CD14-positive monocyte (primary cell): ENCODE results near the gene PNLIPRP2. TPM values are rescaled to one million over a fixed set of nuclear protein-coding genes. Genes with fewer than 3 reads are reported as not detected.

Source experiments
- DNase-seq, 3 donors: peaks; one replicate each; pipeline ENCODE4 v3.0.0-alpha.2; 2011 to 2022
- H2AFZ ChIP-seq: 2 replicates; pipeline ENCODE4 v1.6.0; 2012; ENCODE audit warnings: mild to moderate bottlenecking, low read depth, low read length, inconsistent platforms; ENCODE audit not compliant: insufficient read depth, poor library complexity, severe bottlenecking
- H3K27ac ChIP-seq, 2 donors: 1 replicate in 1 of 2; 2 replicates in 1 of 2; pipeline ENCODE4 v1.5.1; 2012 to 2013; ENCODE audit warnings: low read length in 2 of 2, control low read depth in 1 of 2, inconsistent platforms in 1 of 2, low read depth in 1 of 2, mild to moderate bottlenecking in 1 of 2
- H3K27me3 ChIP-seq, 2 donors: one replicate each; pipeline versions ENCODE4 v1.6.0 to v1.6.1; 2011 to 2013; ENCODE audit warnings: low read length in 2 of 2; ENCODE audit not compliant: control insufficient read depth in 2 of 2, insufficient read depth in 2 of 2
- H3K36me3 ChIP-seq, 2 donors: replicated peaks in 1 of 2; 1 replicate in 1 of 2; 2 replicates in 1 of 2; pipeline versions ENCODE4 v1.5.1 to v1.6.1; 2012 to 2013; ENCODE audit warnings: low read length in 2 of 2, control low read depth in 1 of 2, inconsistent platforms in 1 of 2, mild to moderate bottlenecking in 1 of 2; ENCODE audit not compliant: insufficient read depth in 2 of 2, control insufficient read depth in 1 of 2
- H3K4me1 ChIP-seq, 2 donors: 1 replicate in 1 of 2; 2 replicates in 1 of 2; pipeline versions ENCODE4 v1.5.1 to v1.6.1; 2012 to 2013; ENCODE audit warnings: low read length in 2 of 2, control low read depth in 1 of 2, inconsistent platforms in 1 of 2, mild to moderate bottlenecking in 1 of 2, moderate library complexity in 1 of 2; ENCODE audit not compliant: insufficient read depth in 2 of 2, control insufficient read depth in 1 of 2
- H3K4me2 ChIP-seq: replicated peaks from 2 replicates; pipeline ENCODE3; 2012; ENCODE audit warnings: low read length, moderate library complexity, mild to moderate bottlenecking; ENCODE audit not compliant: poor library complexity, severe bottlenecking; ENCODE audit errors: extremely low read depth
- H3K4me3 ChIP-seq, 3 experiments: fragments of 200-600 bp in 1 of 3; sonication (generic) in 1 of 3; replicated peaks in 1 of 3; 1 replicate in 2 of 3; 2 replicates in 1 of 3; pipeline ENCODE4 v1.5.1; 2011 to 2013; ENCODE audit warnings: low read length in 3 of 3, mild to moderate bottlenecking in 3 of 3, control low read depth in 2 of 3, low read depth in 2 of 3, inconsistent platforms in 1 of 3, moderate library complexity in 1 of 3
- H3K79me2 ChIP-seq: 2 replicates; pipeline ENCODE4 v1.6.0; 2012; ENCODE audit warnings: mild to moderate bottlenecking, control low read depth, inconsistent platforms, low read length, moderate library complexity; ENCODE audit not compliant: insufficient read depth
- H3K9ac ChIP-seq: 2 replicates; pipeline ENCODE4 v1.6.0; 2017; ENCODE audit warnings: low read length, mild to moderate bottlenecking; ENCODE audit not compliant: insufficient read depth, poor library complexity, severe bottlenecking
- H3K9me3 ChIP-seq, 2 donors: replicated peaks in 1 of 2; 1 replicate in 1 of 2; 2 replicates in 1 of 2; pipeline versions ENCODE4 v1.5.1 to v1.6.1; 2012 to 2013; ENCODE audit warnings: low read length in 2 of 2, control low read depth in 1 of 2; ENCODE audit not compliant: control insufficient read depth in 1 of 2, insufficient read depth in 1 of 2
- H4K20me1 ChIP-seq: 2 replicates; pipeline ENCODE4 v1.6.0; 2012; ENCODE audit warnings: mild to moderate bottlenecking, low read length, control low read depth, moderate library complexity; ENCODE audit not compliant: insufficient read depth
- H3K27ac Mint-ChIP-seq, 7 donors: one replicate each; pipeline ENCODE4 v1.8.0; 2020; ENCODE audit warnings: mild to moderate bottlenecking in 7 of 7, mixed read lengths in 7 of 7, moderate library complexity in 6 of 7, inconsistent platforms in 2 of 7
- H3K27me3 Mint-ChIP-seq, 3 donors: one replicate each; pipeline ENCODE4 v1.8.0; 2021 to 2022; ENCODE audit warnings: low read depth in 3 of 3, mild to moderate bottlenecking in 3 of 3, mixed read lengths in 3 of 3, moderate library complexity in 3 of 3, inconsistent platforms in 1 of 3
- H3K36me3 Mint-ChIP-seq, 2 donors: one replicate each; pipeline ENCODE4 v1.8.0; 2020; ENCODE audit warnings: mixed read lengths in 2 of 2, inconsistent platforms in 1 of 2, mild to moderate bottlenecking in 1 of 2
- H3K4me1 Mint-ChIP-seq: one replicate; pipeline ENCODE4 v1.8.0; 2020; ENCODE audit warnings: mild to moderate bottlenecking, mixed read lengths
- H3K4me3 Mint-ChIP-seq, 2 donors: one replicate each; pipeline ENCODE4 v1.8.0; 2020; ENCODE audit warnings: mild to moderate bottlenecking in 2 of 2, mixed read lengths in 2 of 2, moderate library complexity in 1 of 2
- H3K9me3 Mint-ChIP-seq, 7 donors: one replicate each; pipeline ENCODE4 v1.8.0; 2020 to 2022; ENCODE audit warnings: mixed read lengths in 7 of 7, mild to moderate bottlenecking in 6 of 7, moderate library complexity in 6 of 7, inconsistent platforms in 2 of 7
- WGBS: methylation state at CpG from one replicate; pipeline ENCODE4 v1.1.5; 2013; ENCODE audit warnings: missing lambda C conversion rate; ENCODE audit not compliant: insufficient coverage; 5-methylcytosine and 5-hydroxymethylcytosine counted together
- intact Hi-C, 2 donors: fragments of 100-400 bp; cut with micrococcal nuclease; formaldehyde crosslinking; loops; one replicate each; pipeline versions ENCODE4 v1.15.0 to v1.15.1; 2023
- polyA plus RNA-seq, 3 donors: library from polyadenylated mRNA; depleted of rRNA in 1 of 3; unstranded in 2 of 3; stranded (reverse) in 1 of 3; fragments of 300-500 nt in 2 of 3; fragments of >200 nt in 1 of 3; fragmentation: Illumina TruSeq in 2 of 3; gene quantifications; 1 replicate in 2 of 3; 2 replicates in 1 of 3; pipeline ENCODE4 v1.2.3, GENCODE V29; 2012 to 2021
- TF ChIP-seq, protein P1 (sequence below): fragments of 200-600 bp; IDR thresholded peaks from one replicate; pipeline ENCODE4 v1.8.0; 2022; ENCODE audit warnings: antibody characterized with exemption, mild to moderate bottlenecking

The PNLIPRP2 gene
- polyA plus RNA-seq, 3 donors, result not detected

DNA sequence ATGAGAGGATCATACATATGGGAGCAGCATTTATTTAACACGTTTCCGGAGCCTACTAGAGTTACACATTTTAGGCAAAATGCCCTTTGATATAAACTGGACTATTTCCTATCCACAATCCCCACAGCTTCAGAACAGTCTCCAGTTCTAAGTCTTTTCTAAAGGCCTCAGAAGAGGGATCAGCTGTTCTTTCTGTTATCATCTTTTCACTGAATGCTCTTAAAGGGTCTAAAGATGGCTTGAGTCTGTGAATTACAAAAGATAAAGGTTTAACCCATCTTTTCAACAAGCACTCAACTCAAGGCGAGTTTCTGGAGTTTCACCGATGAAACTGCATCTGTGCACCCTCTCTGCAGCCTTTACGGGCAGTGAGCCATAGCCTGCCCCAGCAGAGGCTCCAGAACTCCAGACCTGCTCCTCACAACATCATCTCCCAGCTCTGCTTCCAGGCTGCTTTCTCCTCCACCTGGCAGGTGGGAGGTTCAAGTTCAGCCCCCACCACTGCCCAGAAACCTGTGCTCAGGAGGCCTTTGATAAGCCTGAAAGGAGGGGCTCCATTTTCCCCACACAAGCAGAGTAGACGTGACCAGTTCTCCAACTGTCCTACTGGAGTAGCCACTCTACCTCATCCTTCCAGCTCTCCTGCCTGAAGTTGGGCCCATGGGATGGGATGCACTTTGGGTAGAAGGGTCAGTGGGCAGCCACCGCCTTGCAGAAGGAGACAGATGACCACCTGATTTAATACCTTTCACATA lies 68.2 kb downstream of the PNLIPRP2 start:
- H3K4me3 Mint-ChIP-seq, result no peak overlapping the region
- H3K27me3 Mint-ChIP-seq, result peaks cover 5 to 13% (median 7%) of the 10 kb centered on the region in 3 donors
- no peaks in the 10 kb centered on the region for H3K9me3 ChIP-seq
- no peaks in the 10 kb centered on the region for H3K27me3 ChIP-seq
- TF ChIP-seq, protein P1, sequence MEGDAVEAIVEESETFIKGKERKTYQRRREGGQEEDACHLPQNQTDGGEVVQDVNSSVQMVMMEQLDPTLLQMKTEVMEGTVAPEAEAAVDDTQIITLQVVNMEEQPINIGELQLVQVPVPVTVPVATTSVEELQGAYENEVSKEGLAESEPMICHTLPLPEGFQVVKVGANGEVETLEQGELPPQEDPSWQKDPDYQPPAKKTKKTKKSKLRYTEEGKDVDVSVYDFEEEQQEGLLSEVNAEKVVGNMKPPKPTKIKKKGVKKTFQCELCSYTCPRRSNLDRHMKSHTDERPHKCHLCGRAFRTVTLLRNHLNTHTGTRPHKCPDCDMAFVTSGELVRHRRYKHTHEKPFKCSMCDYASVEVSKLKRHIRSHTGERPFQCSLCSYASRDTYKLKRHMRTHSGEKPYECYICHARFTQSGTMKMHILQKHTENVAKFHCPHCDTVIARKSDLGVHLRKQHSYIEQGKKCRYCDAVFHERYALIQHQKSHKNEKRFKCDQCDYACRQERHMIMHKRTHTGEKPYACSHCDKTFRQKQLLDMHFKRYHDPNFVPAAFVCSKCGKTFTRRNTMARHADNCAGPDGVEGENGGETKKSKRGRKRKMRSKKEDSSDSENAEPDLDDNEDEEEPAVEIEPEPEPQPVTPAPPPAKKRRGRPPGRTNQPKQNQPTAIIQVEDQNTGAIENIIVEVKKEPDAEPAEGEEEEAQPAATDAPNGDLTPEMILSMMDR, result no peak
- no peak overlapping the region for H3K4me2 ChIP-seq
- no peaks in the 10 kb centered on the region for H4K20me1 ChIP-seq
- no peak overlapping the region for H3K27ac ChIP-seq
- no peak overlapping the region for H2AFZ ChIP-seq
- no peaks in the 10 kb centered on the region for H3K36me3 ChIP-seq
- intact Hi-C loops, result no loop called here
- H3K27ac Mint-ChIP-seq, result no peak overlapping the region
- no peak overlapping the region for H3K9ac ChIP-seq
- peaks cover 1% of the 10 kb centered on the region for H3K4me1 Mint-ChIP-seq
- no peaks in the 10 kb centered on the region for H3K36me3 Mint-ChIP-seq
- 95% methylated on average over 3 of the region's 7 CpGs for WGBS
- no peak for DNase-seq
- no peak overlapping the region for H3K4me3 ChIP-seq
- H3K4me1 ChIP-seq, result no peaks in the 10 kb centered on the region
- H3K9me3 Mint-ChIP-seq, result no peaks in the 10 kb centered on the region
- no peaks in the 10 kb centered on the region for H3K79me2 ChIP-seq

DNA sequence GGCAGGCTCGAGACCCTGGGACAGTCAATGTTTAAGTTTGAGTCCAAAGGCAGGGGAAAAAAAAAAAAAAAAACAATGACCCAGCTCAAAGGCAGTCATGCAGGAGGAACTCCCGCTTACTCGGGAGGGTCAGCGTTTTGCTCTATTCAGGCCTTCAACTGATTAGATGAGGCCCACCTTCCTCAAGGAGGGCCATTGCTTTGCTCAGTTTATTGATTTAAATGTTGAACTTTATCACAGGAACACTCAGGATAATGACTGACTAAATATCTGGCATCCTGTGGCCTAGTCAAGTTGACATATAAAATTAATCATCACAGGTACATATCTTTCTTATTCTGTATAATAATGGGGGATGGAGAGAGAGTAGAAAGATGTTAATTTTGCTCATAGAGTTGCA lies 69.0 kb downstream of the PNLIPRP2 start:
- peak overlapping the region in 1 of 2 donors; percentile 32 for H3K4me3 Mint-ChIP-seq
- WGBS, result 91% methylated on average over 1 of the region's 4 CpGs

More for the DNA sequence above, 69.0 kb downstream of the PNLIPRP2 start:
- H3K9me3 Mint-ChIP-seq, result no peaks in the 10 kb centered on the region
- Histone ChIP-seq H3K79me2 (no peaks in the 10 kb centered on the region), H3K4me1 (no peaks in the 10 kb centered on the region), H3K9me3 (no peaks in the 10 kb centered on the region), H3K27me3 (no peaks in the 10 kb centered on the region), H4K20me1 (no peaks in the 10 kb centered on the region), H3K4me2 (no peak overlapping the region), H3K4me3 (no peak overlapping the region), H3K9ac (no peak overlapping the region), H3K27ac (no peak overlapping the region), H3K36me3 (no peaks in the 10 kb centered on the region), H2AFZ (no peak overlapping the region)
- peaks cover 1% of the 10 kb centered on the region for H3K4me1 Mint-ChIP-seq
- intact Hi-C loops, result no loop called here
- DNase-seq, result no peak
- TF ChIP-seq, protein P1, result no peak
- no peak overlapping the region for H3K27ac Mint-ChIP-seq
- H3K27me3 Mint-ChIP-seq, result peaks cover 7 to 19% (median 12%) of the 10 kb centered on the region in 3 donors
- H3K36me3 Mint-ChIP-seq, result no peaks in the 10 kb centered on the region
